GM21619 (cell line): ENCODE data around the gene CHN1.

Experiments used
- ATAC-seq: cut with Tn5 transposase; IDR thresholded peaks from one replicate; pipeline ENCODE4 v1.9.1; 2021; ENCODE audit not compliant: unreplicated experiment

Gene CHN1

GRCh38 chr2:174925046-174925784 lies 80.0 kb downstream of the CHN1 start:
- ATAC-seq, result no peak

- no peak for ATAC-seq
Measured at GRCh38 chr2:174924061-174924693, 81.0 kb downstream of the CHN1 start.

- no peak for ATAC-seq
Measured at GRCh38 chr2:174919947-174920595, 85.1 kb downstream of the CHN1 start.

GRCh38 chr2:174918886-174919526 lies 86.2 kb downstream of the CHN1 start:
- no peak for ATAC-seq

GRCh38 chr2:174916270-174916930 lies 88.8 kb downstream of the CHN1 start:
- no peak for ATAC-seq

GRCh38 chr2:174914853-174915760 lies 90.1 kb downstream of the CHN1 start:
- no peak for ATAC-seq

GRCh38 chr2:174908284-174908683 lies 96.9 kb downstream of the CHN1 start:
- ATAC-seq, result no peak

- no peak for ATAC-seq
Measured at GRCh38 chr2:174903264-174903556, 102.0 kb downstream of the CHN1 start.

- ATAC-seq, result no peak
Measured at GRCh38 chr2:174902506-174903263, 102.5 kb downstream of the CHN1 start.

GRCh38 chr2:174901075-174901474 lies 104.1 kb downstream of the CHN1 start:
- no peak for ATAC-seq

- ATAC-seq, result no peak
Measured at GRCh38 chr2:174897286-174897685, 107.9 kb downstream of the CHN1 start.

GRCh38 chr2:174893018-174893417 lies 112.2 kb downstream of the CHN1 start:
- ATAC-seq, result no peak

GRCh38 chr2:174892546-174892945 lies 112.6 kb downstream of the CHN1 start:
- no peak for ATAC-seq

- no peak for ATAC-seq
Measured at GRCh38 chr2:174888646-174889271, 116.4 kb downstream of the CHN1 start.

- no peak for ATAC-seq
Measured at GRCh38 chr2:174888146-174888545, 117.0 kb downstream of the CHN1 start.

- ATAC-seq, result no peak
Measured at GRCh38 chr2:174882416-174882815, 122.8 kb downstream of the CHN1 start.

GRCh38 chr2:174881678-174882077 lies 123.5 kb downstream of the CHN1 start:
- no peak for ATAC-seq

GRCh38 chr2:174878537-174879147 lies 126.5 kb downstream of the CHN1 start:
- no peak for ATAC-seq

- ATAC-seq, result no peak
Measured at GRCh38 chr2:174877751-174878150, 127.4 kb downstream of the CHN1 start.
